ENCODE results near the gene ZNF524. TPM values are rescaled to one million over a fixed set of nuclear protein-coding genes. Genes with fewer than 3 reads are reported as not detected.

Gene ZNF524
- total and polyA plus RNA-seq, 9 of the 15 experiments (the other 6 are each of a cell fraction or from before 2014, with no cell fraction given): 0.08 to 15.6 (median 2.9) TPM

DNA sequence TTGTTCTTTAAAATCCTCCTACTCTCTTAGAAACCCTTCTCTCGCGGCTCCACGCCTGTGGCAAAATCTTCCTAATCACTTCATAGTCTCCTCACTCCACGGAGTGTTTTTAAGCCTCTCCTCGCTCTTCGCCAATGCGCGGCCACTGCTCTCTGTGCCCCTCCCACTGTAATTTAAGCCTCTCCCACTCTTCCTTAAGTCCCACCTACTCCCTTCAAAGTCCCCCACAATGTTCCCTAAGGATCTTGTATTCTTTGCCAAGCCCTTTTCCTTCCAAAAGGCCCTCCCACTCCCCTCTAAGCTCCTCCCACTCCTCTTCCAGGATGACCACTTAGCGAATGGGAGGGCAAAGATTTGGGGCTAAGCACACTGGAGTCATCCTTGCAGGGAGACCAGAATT is 2.1 kb upstream of the ZNF524 start (continued):
- TF ChIP-seq, protein P1, sequence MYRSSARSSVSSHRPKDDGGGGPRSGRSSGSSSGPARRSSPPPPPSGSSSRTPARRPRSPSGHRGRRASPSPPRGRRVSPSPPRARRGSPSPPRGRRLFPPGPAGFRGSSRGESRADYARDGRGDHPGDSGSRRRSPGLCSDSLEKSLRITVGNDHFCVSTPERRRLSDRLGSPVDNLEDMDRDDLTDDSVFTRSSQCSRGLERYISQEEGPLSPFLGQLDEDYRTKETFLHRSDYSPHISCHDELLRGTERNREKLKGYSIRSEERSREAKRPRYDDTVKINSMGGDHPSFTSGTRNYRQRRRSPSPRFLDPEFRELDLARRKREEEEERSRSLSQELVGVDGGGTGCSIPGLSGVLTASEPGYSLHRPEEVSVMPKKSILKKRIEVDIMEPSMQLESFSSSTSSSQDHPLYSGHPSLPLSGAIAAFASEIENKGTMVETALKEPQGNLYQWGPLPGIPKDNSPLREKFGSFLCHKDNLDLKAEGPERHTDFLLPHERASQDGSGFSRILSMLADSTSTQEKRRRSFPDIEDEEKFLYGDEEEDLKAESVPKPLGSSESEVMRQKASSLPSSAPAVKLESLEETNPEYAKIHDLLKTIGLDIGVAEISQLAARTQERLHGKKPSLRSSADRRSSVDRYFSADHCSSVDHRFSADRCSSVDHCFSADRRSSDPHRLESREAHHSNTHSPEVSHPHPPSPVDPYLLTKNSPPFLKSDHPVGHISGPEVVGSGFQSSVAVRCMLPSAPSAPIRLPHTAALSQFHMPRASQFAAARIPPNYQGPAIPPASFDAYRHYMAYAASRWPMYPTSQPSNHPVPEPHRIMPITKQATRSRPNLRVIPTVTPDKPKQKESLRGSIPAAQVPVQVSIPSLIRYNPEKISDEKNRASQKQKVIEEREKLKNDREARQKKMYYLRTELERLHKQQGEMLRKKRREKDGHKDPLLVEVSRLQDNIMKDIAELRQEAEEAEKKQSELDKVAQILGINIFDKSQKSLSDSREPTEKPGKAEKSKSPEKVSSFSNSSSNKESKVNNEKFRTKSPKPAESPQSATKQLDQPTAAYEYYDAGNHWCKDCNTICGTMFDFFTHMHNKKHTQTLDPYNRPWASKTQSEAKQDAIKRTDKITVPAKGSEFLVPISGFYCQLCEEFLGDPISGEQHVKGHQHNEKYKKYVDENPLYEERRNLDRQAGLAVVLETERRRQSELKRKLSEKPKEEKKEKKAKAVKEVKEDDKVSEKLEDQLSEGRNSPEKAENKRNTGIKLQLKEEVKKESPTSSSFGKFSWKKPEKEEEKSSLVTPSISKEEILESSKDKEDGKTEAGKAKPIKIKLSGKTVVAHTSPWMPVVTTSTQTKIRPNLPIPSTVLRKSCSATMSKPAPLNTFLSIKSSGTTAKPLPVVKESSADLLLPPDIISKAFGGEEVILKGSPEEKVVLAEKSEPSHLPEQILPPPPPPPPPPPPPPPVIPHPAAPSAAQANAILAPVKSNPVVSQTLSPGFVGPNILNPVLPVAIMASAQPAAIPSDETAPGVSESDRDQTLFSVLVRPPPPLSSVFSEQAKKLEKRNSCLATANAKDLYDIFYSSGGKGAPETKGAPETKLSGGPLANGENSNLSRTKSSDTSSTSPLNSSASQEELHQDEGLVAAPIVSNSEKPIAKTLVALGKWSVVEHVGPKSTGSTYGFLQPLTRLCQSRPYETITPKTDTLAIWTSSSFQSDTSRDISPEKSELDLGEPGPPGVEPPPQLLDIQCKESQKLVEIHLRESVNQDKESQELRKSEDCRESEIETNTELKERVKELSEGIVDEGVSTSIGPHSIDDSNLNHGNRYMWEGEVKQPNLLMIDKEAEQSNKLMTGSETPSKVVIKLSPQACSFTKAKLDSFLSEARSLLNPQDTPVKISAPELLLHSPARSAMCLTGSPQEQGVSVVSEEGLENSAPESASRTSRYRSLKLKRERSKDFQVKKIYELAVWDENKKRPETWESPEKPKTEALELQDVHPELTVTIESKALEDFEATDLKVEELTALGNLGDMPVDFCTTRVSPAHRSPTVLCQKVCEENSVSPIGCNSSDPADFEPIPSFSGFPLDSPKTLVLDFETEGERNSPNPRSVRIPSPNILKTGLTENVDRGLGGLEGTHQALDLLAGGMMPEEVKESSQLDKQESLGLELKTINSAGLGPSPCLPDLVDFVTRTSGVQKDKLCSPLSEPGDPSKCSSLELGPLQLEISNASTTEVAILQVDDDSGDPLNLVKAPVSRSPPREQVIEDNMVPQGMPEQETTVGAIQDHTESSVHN (IDR thresholded peaks at IDR 0.05; ENCODE audit: borderline replicate concordance in 1 of 2, low read depth in 1 of 2): no peak
